ENCODE measurements around the gene ABR. TPM values are rescaled to one million over a fixed set of nuclear protein-coding genes. Genes with fewer than 3 reads are reported as not detected.
"Not testable (repeated sequence)": the region's sequence is repeated elsewhere in the genome, so short reads cannot be mapped to it uniquely, and the experiment has no call there.

ABR gene
- polyA plus RNA-seq, 5 donors = 53.2 to 84.6 (median 61.3) TPM

- no peak for DNase-seq
Measured at GRCh38 chr17:992933-993332, 186.8 kb downstream of the ABR start.

GRCh38 chr17:988561-988960, 191.2 kb downstream of the ABR start:
- no peak for DNase-seq

GRCh38 chr17:987931-988330, 191.8 kb downstream of the ABR start:
- no peak for DNase-seq

GRCh38 chr17:986322-986929, 193.4 kb downstream of the ABR start:
- no peak for DNase-seq

GRCh38 chr17:983921-984320, 195.9 kb downstream of the ABR start:
- no peak for DNase-seq

GRCh38 chr17:981292-981658, 198.5 kb downstream of the ABR start:
- no peak for DNase-seq

GRCh38 chr17:980406-981291, 199.1 kb downstream of the ABR start:
- peak in 1 of 2 donors; percentile 81 for DNase-seq

GRCh38 chr17:979539-980405, 200.0 kb downstream of the ABR start, which contains the start of gene NXN:
TSS of gene NXN (minus strand) at chr17:979776.
- DNase-seq = peak; percentile 81 to 84

GRCh38 chr17:979212-979538, 200.6 kb downstream of the ABR start:
- DNase-seq = no peak

- no peak for DNase-seq
Measured at GRCh38 chr17:978103-979093, 201.4 kb downstream of the ABR start.

GRCh38 chr17:977166-977565, 202.6 kb downstream of the ABR start:
- DNase-seq = no peak

- DNase-seq = no peak
Measured at GRCh38 chr17:976312-976711, 203.5 kb downstream of the ABR start.

- no peak for DNase-seq
Measured at GRCh38 chr17:975371-975915, 204.3 kb downstream of the ABR start.

- not testable (repeated sequence) for DNase-seq
Measured at GRCh38 chr17:974778-975177, 205.0 kb downstream of the ABR start.

GRCh38 chr17:973053-973452, 206.7 kb downstream of the ABR start:
- no peak for DNase-seq

GRCh38 chr17:971861-972260, 207.9 kb downstream of the ABR start:
- DNase-seq = not testable (repeated sequence)

GRCh38 chr17:970364-970763, 209.4 kb downstream of the ABR start:
- DNase-seq = no peak

GRCh38 chr17:969811-970355, 209.9 kb downstream of the ABR start:
- no peak for DNase-seq

GRCh38 chr17:968812-969730, 210.7 kb downstream of the ABR start:
- no peak for DNase-seq
